Activated CD4-positive, alpha-beta T cell treated with anti-CD3 and anti-CD28 coated beads, Interleukin-2, amount 10 ng/mL, durations not matched to agents 7 days and 5 days (primary cell): ENCODE results near the gene DENND2D. TPM values are rescaled to one million over a fixed set of nuclear protein-coding genes. Genes with fewer than 3 reads are reported as not detected.

ENCODE experiments used
- CTCF ChIA-PET: fragments of 350-600 bp; sonication (Branson Sonifier 250); formaldehyde crosslinking; loops from one replicate; lab custom pipeline; 2021; ENCODE audit warnings: antibody characterized with exemption; lab: Charles Lee
- POLR2A ChIA-PET: fragments of 350-600 bp; sonication (Branson Sonifier 250); formaldehyde crosslinking; loops from one replicate; lab custom pipeline; 2021; ENCODE audit warnings: antibody characterized with exemption; lab: Charles Lee
- DNase-seq: peaks from one replicate; pipeline ENCODE4 v3.0.0-alpha.2; 2020
- H3K27ac Mint-ChIP-seq: one replicate; pipeline ENCODE4 v1.8.0; 2021; ENCODE audit warnings: mild to moderate bottlenecking, moderate library complexity, mixed read lengths
- H3K27me3 Mint-ChIP-seq: one replicate; pipeline ENCODE4 v1.8.0; 2021; ENCODE audit warnings: mixed read lengths
- H3K36me3 Mint-ChIP-seq: one replicate; pipeline ENCODE4 v1.8.0; 2021; ENCODE audit warnings: low read depth, mixed read lengths
- H3K4me1 Mint-ChIP-seq: one replicate; pipeline ENCODE4 v1.8.0; 2021; ENCODE audit warnings: mixed read lengths
- H3K4me3 Mint-ChIP-seq: one replicate; pipeline ENCODE4 v1.8.0; 2021; ENCODE audit warnings: mild to moderate bottlenecking, moderate library complexity, mixed read lengths
- H3K9me3 Mint-ChIP-seq: one replicate; pipeline ENCODE4 v1.8.0; 2021; ENCODE audit warnings: mixed read lengths
- total RNA-seq, 2 experiments: library from RNA; stranded (reverse); gene quantifications; one replicate each; pipeline ENCODE4 v1.2.3, GENCODE V29; 2021

The DENND2D gene
- total RNA-seq, 2 experiments from 2014 or later = 329 to 349 TPM

GRCh38 chr1:111139324-111139955, 61.0 kb downstream of the DENND2D start:
- Mint-ChIP-seq H3K27ac (peak overlapping the region; percentile 91), H3K36me3 (peaks cover 36% of the 10 kb centered on the region), H3K4me1 (peaks cover 54% of the 10 kb centered on the region), H3K4me3 (peak overlapping the region; percentile 93), H3K9me3 (no peaks in the 10 kb centered on the region), H3K27me3 (no peaks in the 10 kb centered on the region)
- POLR2A ChIA-PET = no interaction called here
- CTCF ChIA-PET = interaction anchor here (1.9 kb wide), 1 partner anchor 11 kb away, joined by 6 read pairs; no protein-coding TSS in a partner anchor
- DNase-seq = peak; percentile 47

Other genes with a start within 250 kb of the DENND2D start
- gene LRIF1, start 236.7 kb downstream of the DENND2D start, total RNA-seq = 10 to 100 TPM; 18.3 to 21.0 TPM
- gene DRAM2, start 60.6 kb downstream of the DENND2D start, total RNA-seq = 10 to 100 TPM; 29.3 to 37.0 TPM
- 10 to 100 TPM; 42.1 to 50.2 TPM for gene CEPT1, start 60.4 kb downstream of the DENND2D start, total RNA-seq
- gene CHI3L2, start 27.1 kb upstream of the DENND2D start, total RNA-seq = 10 to 100 TPM; 48.2 to 56.0 TPM
- gene CHIA, start 90.2 kb upstream of the DENND2D start, total RNA-seq = not detected
- 1 to 10 TPM; 1.6 to 1.7 TPM for gene OVGP1, start 227.1 kb upstream of the DENND2D start, total RNA-seq
- gene WDR77, start 248.6 kb upstream of the DENND2D start, total RNA-seq = 10 to 100 TPM; 46.1 to 48.6 TPM
- 100 to 1,000 TPM; 321 to 348 TPM for gene ATP5PB, start 248.8 kb upstream of the DENND2D start, total RNA-seq